Heart left ventricle (tissue), 16 donors: Measurements from ENCODE around the gene STK32C. TPM values are rescaled to one million over a fixed set of nuclear protein-coding genes. Genes with fewer than 3 reads are reported as not detected.

Source experiments
- ATAC-seq, 4 donors: fragments of 200-7000 bp; cut with Tn5 transposase; one replicate each; pipeline ENCODE4 v1.9.1; 2020 to 2022; ENCODE audit warnings: moderate library complexity in 4 of 4, mild to moderate bottlenecking in 3 of 4, moderate number of reproducible peaks in 1 of 4
- DNase-seq, 5 donors: peaks; one replicate each; pipeline ENCODE4 v3.0.0-alpha.2; 2020
- H3K27ac ChIP-seq, 12 donors: fragments of 200-600 bp; sonication (generic) in 4 of 12; one replicate each; pipeline versions ENCODE4 v1.5.0 to v1.8.0; 2016 to 2022; ENCODE audit warnings: mild to moderate bottlenecking in 2 of 12
- H3K27me3 ChIP-seq, 9 donors: fragments of 200-600 bp; sonication (generic) in 2 of 9; one replicate each; pipeline versions ENCODE4 v1.5.1 to v1.8.0; 2016 to 2022; ENCODE audit warnings: mild to moderate bottlenecking in 3 of 9
- H3K36me3 ChIP-seq, 9 donors: fragments of 200-600 bp; sonication (generic) in 2 of 9; one replicate each; pipeline versions ENCODE4 v1.5.0 to v1.8.0; 2018 to 2022; ENCODE audit warnings: mild to moderate bottlenecking in 2 of 9
- H3K4me1 ChIP-seq, 12 donors: fragments of 200-600 bp; sonication (generic) in 4 of 12; one replicate each; pipeline versions ENCODE4 v1.5.0 to v1.8.0; 2016 to 2022; ENCODE audit warnings: mild to moderate bottlenecking in 3 of 12
- H3K4me3 ChIP-seq, 12 donors: fragments of 200-600 bp; sonication (generic) in 4 of 12; one replicate each; pipeline versions ENCODE4 v1.5.0 to v1.8.0; 2017 to 2022; ENCODE audit warnings: mild to moderate bottlenecking in 9 of 12, moderate library complexity in 4 of 12
- H3K9me3 ChIP-seq, 12 donors: fragments of 200-600 bp; sonication (generic) in 4 of 12; one replicate each; pipeline versions ENCODE4 v1.5.0 to v1.8.0; 2016 to 2022; ENCODE audit warnings: mild to moderate bottlenecking in 1 of 12
- POLR2A ChIP-seq, 2 donors: fragments of 450-650 bp; IDR thresholded peaks; one replicate each; pipeline ENCODE4 v1.6.1; 2017; ENCODE audit warnings: antibody characterized with exemption in 2 of 2, mild to moderate bottlenecking in 2 of 2, moderate library complexity in 2 of 2
- WGBS, 4 donors: extraction: QIAGEN DNeasy Blood & Tissue Kit in 2 of 4; methylation state at CpG; one replicate each; pipeline versions ENCODE4 v1.1.5 to v1.1.7; 2013 to 2018; 5-methylcytosine and 5-hydroxymethylcytosine counted together
- intact Hi-C, 10 donors: fragments of 100-400 bp; cut with DNase I; formaldehyde crosslinking; loops; one replicate each; pipeline versions ENCODE4 v1.11.1 to v1.14.2; 2022
- polyA plus RNA-seq, 2 donors: library from polyadenylated mRNA; stranded (reverse); fragments of 200-250 nt; gene quantifications; one replicate each; pipeline ENCODE4 v1.2.3, GENCODE V29; 2013
- total RNA-seq, 9 donors: library from RNA; depleted of rRNA in 2 of 9; stranded (reverse); fragments of >200 nt in 2 of 9; fragmentation: NEBNext Ultra II Directional in 3 of 9; extraction: Animal tissue kit (Norgen Biotek cat#: 25700) in 3 of 9; gene quantifications; one replicate each; pipeline versions ENCODE4 v1.1.0 to v1.2.4, GENCODE V29; 2016 to 2023
- TF ChIP-seq, protein P1 (sequence below), 12 donors: fragments of 200-600 bp; sonication (generic) in 4 of 12; IDR thresholded peaks; one replicate each; pipeline versions ENCODE4 v1.5.0 to v1.8.0; 2018 to 2022; ENCODE audit warnings: antibody characterized with exemption in 12 of 12, mild to moderate bottlenecking in 5 of 12
- donor health status: ischemic (EF 13 %, LVEDD 7.1; RV severe dilation, severe dysfunction).
- donor health status: healthy with polysubstance abuse.
- donor health status: DM: no; HTN: yes; CAD: no.
- donor health status: DM: no; HTN: no; CAD: no.
- donor health status: ischemic (EF 25% LVEDD 6.9; RV normal size, moderate dysfunction).
- donor health status: ischemic (EF 25% LVEDD 5.7; RV mildly dilated, moderate dysfunction).
- donor health status: healthy.
- donor health status: DM: yes; HTN: yes; CAD: no.
- donor health status: ischemic (EF 35%, LVEDD 5.7; RV mildly dilated, moderate dysfunction).
- donor health status: nonischemic (EF 11% LVEDD 7.7; RV severe dilation, severe dysfunction).
- donor health status: DM: yes; HTN: yes; CAD: no.
- donor health status: PGD.
- donor health status: ischemic (EF 29% LVEDD 5.4; RV normal size, mild dysfunction).
- donor health status: nonischemic (EF 23%, LVEDD 6.1; RV moderate dilation, normal function).

The STK32C gene
- total and polyA plus RNA-seq, 11 donors = 3.8 to 9.8 (median 6.2) TPM

DNA sequence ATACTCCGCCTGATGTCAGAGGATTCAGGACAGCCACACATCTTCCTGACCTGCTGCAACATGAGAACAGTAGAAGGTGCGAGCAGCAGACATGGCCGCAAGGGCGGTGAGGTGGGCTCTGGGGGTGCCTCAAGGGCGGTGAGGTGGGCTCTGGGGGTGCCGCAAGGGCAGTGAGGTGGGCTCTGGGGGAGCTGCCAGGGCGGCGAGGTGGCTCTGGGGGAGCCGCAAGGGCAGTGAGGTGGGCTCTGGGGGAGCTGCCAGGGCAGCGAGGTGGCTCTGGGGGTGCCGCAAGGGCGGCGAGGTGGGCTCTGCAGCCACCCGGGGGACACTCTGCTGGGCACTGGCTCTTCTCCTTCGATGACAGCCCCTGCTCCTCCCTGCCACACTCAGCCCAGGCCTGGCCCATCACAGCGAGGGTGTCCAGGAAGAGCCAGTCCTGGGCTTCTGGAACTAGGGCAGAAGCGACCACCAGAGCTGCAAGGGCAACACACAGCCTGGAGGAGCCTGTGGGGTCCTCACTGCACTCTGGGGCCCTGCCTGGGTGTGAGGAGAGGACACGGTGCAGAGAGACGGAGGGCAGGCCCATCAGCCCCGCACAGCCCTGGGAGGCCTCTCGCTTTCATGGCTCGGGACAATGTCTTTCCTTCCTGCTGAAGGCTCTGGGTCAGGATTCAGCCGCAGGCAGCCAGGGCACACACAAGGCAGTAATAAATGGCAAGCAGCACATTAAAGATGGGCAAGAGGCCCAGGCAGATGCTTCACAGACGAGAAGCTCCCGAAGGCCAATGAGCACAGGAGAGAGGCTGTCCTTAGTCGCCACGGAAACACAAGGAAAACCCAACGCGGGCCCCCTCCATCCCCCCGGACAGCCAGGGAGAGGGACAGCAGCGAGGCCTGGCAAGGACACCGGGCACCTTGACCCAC, 42.5 kb downstream of the STK32C start:
- peak overlapping the region in 1 of 12 donors; percentile 47 for H3K27ac ChIP-seq
- ATAC-seq (no peak), DNase-seq (peak in 2 of 5 donors; percentile 13 to 56)
- no peaks in the 10 kb centered on the region for H3K36me3 ChIP-seq
- H3K4me1 ChIP-seq = peaks cover 0 to 5% (median 0%) of the 10 kb centered on the region in 12 donors
- intact Hi-C loops = no loop called here
- H3K27me3 ChIP-seq = no peaks in the 10 kb centered on the region
- 77 to 84% (median 81%) methylated on average over 23 to 32 of the region's 32 CpGs for WGBS, 4 donors
- H3K9me3 ChIP-seq = no peaks in the 10 kb centered on the region
- no peak for TF ChIP-seq POLR2A (IDR thresholded peaks at IDR 0.05)
- TF ChIP-seq, protein P1, sequence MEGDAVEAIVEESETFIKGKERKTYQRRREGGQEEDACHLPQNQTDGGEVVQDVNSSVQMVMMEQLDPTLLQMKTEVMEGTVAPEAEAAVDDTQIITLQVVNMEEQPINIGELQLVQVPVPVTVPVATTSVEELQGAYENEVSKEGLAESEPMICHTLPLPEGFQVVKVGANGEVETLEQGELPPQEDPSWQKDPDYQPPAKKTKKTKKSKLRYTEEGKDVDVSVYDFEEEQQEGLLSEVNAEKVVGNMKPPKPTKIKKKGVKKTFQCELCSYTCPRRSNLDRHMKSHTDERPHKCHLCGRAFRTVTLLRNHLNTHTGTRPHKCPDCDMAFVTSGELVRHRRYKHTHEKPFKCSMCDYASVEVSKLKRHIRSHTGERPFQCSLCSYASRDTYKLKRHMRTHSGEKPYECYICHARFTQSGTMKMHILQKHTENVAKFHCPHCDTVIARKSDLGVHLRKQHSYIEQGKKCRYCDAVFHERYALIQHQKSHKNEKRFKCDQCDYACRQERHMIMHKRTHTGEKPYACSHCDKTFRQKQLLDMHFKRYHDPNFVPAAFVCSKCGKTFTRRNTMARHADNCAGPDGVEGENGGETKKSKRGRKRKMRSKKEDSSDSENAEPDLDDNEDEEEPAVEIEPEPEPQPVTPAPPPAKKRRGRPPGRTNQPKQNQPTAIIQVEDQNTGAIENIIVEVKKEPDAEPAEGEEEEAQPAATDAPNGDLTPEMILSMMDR (IDR thresholded peaks at IDR 0.05) = no peak
- no peak overlapping the region for H3K4me3 ChIP-seq

DNA sequence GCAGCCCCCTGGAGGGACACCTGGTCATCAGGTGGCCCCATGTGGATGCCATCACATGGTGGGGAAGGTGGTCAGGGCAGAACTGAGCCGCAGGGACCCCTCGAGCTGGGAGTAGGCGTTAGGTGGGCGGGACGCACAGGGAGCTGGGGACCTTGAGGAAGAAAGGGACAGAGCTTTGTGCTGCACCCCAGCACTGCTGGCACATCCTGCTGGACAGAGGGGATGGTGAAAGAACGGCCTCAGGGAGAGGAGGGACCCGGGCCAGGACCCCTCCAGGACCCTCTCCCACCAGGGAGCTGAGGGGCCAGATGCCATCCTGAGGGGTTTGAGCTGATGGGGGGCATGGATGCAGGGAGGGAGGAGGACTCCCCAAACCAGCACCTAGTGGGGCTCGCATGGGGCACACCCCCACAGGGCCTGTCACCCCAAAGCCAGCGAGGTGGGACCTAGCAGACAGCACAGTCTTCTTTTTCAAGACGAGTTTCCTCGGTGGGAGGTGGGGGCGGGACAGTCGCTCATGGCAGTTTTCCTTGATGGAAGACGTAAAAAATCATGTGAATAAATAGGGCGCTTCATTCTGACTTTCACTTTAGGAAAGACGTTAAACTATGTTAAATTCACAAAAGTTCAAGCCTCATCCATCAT, 43.3 kb downstream of the STK32C start:
- 83 to 92% (median 87%) methylated on average over 13 to 16 of the region's 16 CpGs for WGBS, 4 donors
- no peak for ATAC-seq
- H3K4me3 ChIP-seq = no peak overlapping the region

DNA sequence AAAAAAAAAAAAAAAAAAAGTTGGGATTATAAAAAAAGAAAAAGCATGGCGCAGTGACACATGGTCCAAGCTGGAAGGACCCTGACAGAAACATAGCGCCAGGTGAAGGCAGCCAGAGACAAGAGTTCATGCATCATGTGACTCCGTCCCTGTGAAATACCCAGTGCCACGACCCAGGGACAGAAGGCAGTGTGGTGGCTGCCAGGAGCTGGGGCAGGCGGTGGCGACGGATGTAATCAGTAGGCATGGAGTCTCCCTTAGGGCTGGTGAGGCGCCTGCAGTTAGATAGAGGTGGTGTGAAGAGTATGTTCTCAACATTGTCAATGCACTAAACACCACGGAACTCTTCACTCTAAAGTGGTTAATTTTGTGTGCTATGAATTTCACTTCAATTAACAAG, 43.9 kb downstream of the STK32C start:
- peaks cover 0 to 5% (median 0%) of the 10 kb centered on the region in 12 donors for H3K4me1 ChIP-seq
- H3K4me3 ChIP-seq = no peak overlapping the region
- H3K36me3 ChIP-seq = no peaks in the 10 kb centered on the region
- 47 to 69% (median 63%) methylated on average over 9 of the region's 9 CpGs for WGBS, 4 donors
- H3K9me3 ChIP-seq = no peaks in the 10 kb centered on the region
- DNase-seq (peak in 2 of 5 donors; percentile 23 to 42), ATAC-seq (peak in 3 of 4 donors; percentile 34 to 65 (median 45))
- no peak overlapping the region for H3K27ac ChIP-seq
- no peak for TF ChIP-seq POLR2A (IDR thresholded peaks at IDR 0.05)
- TF ChIP-seq, protein P1 (IDR thresholded peaks at IDR 0.05) = no peak
- H3K27me3 ChIP-seq = no peaks in the 10 kb centered on the region
- intact Hi-C loops = no loop called here

More for the DNA sequence above, 43.3 kb downstream of the STK32C start:
- no peaks in the 10 kb centered on the region for H3K9me3 ChIP-seq
- H3K27me3 ChIP-seq = no peaks in the 10 kb centered on the region
- peak in 2 of 5 donors; percentile 13 to 27 for DNase-seq
- intact Hi-C loops = no loop called here
- no peak overlapping the region for H3K27ac ChIP-seq
- H3K4me1 ChIP-seq = peaks cover 0 to 5% (median 0%) of the 10 kb centered on the region in 12 donors
- TF ChIP-seq, protein P1 (IDR thresholded peaks at IDR 0.05) = no peak
- no peak for TF ChIP-seq POLR2A (IDR thresholded peaks at IDR 0.05)
- no peaks in the 10 kb centered on the region for H3K36me3 ChIP-seq
